Naive thymus-derived CD4-positive, alpha-beta T cell (primary cell): ENCODE data around the gene PLIN4. TPM values are rescaled to one million over a fixed set of nuclear protein-coding genes. Genes with fewer than 3 reads are reported as not detected.

Experiments used
- ATAC-seq: fragments of 150-1000 bp; cut with Tn5 transposase; 2 replicates; pipeline ENCODE4 v1.10.0; 2021; ENCODE audit warnings: mild to moderate bottlenecking, moderate library complexity
- CTCF ChIA-PET: fragments of 350-600 bp; sonication (Branson Sonifier 250); formaldehyde crosslinking; loops from one replicate; lab custom pipeline; 2021; ENCODE audit warnings: antibody characterized with exemption; lab: Charles Lee
- POLR2A ChIA-PET: fragments of 350-600 bp; sonication (Branson Sonifier 250); formaldehyde crosslinking; loops from one replicate; lab custom pipeline; 2021; ENCODE audit warnings: antibody characterized with exemption, inconsistent platforms; lab: Charles Lee
- DNase-seq, 9 donors: peaks; one replicate each; pipeline versions ENCODE4 v3.0.0 to v3.0.0-alpha.2; 2020 to 2022; ENCODE audit warnings: mixed read lengths in 1 of 9
- H3K27ac ChIP-seq: one replicate; pipeline ENCODE4 v1.7.0; 2013; ENCODE audit warnings: mild to moderate bottlenecking, low read depth, low read length, moderate library complexity
- H3K27me3 ChIP-seq, 2 donors: one replicate each; pipeline ENCODE4 v1.7.0; 2013; ENCODE audit warnings: low read length in 2 of 2, mild to moderate bottlenecking in 2 of 2, moderate library complexity in 2 of 2; ENCODE audit not compliant: control insufficient read depth in 2 of 2, insufficient read depth in 2 of 2
- H3K36me3 ChIP-seq, 3 experiments: 1 replicate in 2 of 3; 2 replicates in 1 of 3; pipeline ENCODE4 v1.7.0; 2013; ENCODE audit warnings: low read length in 3 of 3, mild to moderate bottlenecking in 3 of 3, moderate library complexity in 1 of 3; ENCODE audit not compliant: insufficient read depth in 3 of 3, control insufficient read depth in 2 of 3
- H3K4me1 ChIP-seq, 2 donors: one replicate each; pipeline ENCODE4 v1.7.0; 2013; ENCODE audit warnings: low read length in 2 of 2, mild to moderate bottlenecking in 2 of 2, moderate library complexity in 1 of 2; ENCODE audit not compliant: control insufficient read depth in 2 of 2, insufficient read depth in 2 of 2
- H3K4me3 ChIP-seq: 2 replicates; pipeline ENCODE4 v1.7.0; 2013; ENCODE audit warnings: mild to moderate bottlenecking, low read length
- H3K9me3 ChIP-seq, 3 experiments: 1 replicate in 2 of 3; 2 replicates in 1 of 3; pipeline ENCODE4 v1.7.0; 2013; ENCODE audit warnings: low read length in 3 of 3; ENCODE audit not compliant: control insufficient read depth in 2 of 3
- H3K27ac Mint-ChIP-seq, 9 donors: one replicate each; pipeline ENCODE4 v1.8.0; 2020 to 2022; ENCODE audit warnings: mixed read lengths in 9 of 9, mild to moderate bottlenecking in 8 of 9, moderate library complexity in 5 of 9, inconsistent platforms in 2 of 9
- H3K27me3 Mint-ChIP-seq, 5 donors: one replicate each; pipeline ENCODE4 v1.8.0; 2021 to 2022; ENCODE audit warnings: mixed read lengths in 5 of 5, mild to moderate bottlenecking in 1 of 5
- H3K36me3 Mint-ChIP-seq, 5 donors: one replicate each; pipeline ENCODE4 v1.8.0; 2020 to 2022; ENCODE audit warnings: mixed read lengths in 5 of 5, mild to moderate bottlenecking in 3 of 5, inconsistent platforms in 1 of 5
- H3K4me1 Mint-ChIP-seq, 7 donors: one replicate each; pipeline ENCODE4 v1.8.0; 2020 to 2022; ENCODE audit warnings: mixed read lengths in 7 of 7, mild to moderate bottlenecking in 3 of 7, inconsistent platforms in 1 of 7
- H3K4me3 Mint-ChIP-seq, 10 donors: one replicate each; pipeline ENCODE4 v1.8.0; 2020 to 2022; ENCODE audit warnings: mild to moderate bottlenecking in 10 of 10, mixed read lengths in 10 of 10, moderate library complexity in 6 of 10, inconsistent platforms in 2 of 10
- H3K9me3 Mint-ChIP-seq, 11 donors: one replicate each; pipeline ENCODE4 v1.8.0; 2020 to 2022; ENCODE audit warnings: mixed read lengths in 11 of 11, mild to moderate bottlenecking in 4 of 11, inconsistent platforms in 1 of 11, moderate library complexity in 1 of 11
- intact Hi-C, 2 donors: fragments of 100-400 bp; cut with micrococcal nuclease; formaldehyde crosslinking; loops; one replicate each; pipeline ENCODE4 v1.15.1; 2023
- polyA plus RNA-seq, 2 donors: library from polyadenylated mRNA; unstranded; fragments of 300-500 nt; fragmentation: Illumina TruSeq; gene quantifications; one replicate each; pipeline ENCODE4 v1.2.3, GENCODE V29; 2021
- total RNA-seq, 6 experiments: library from RNA in 5 of 6; stranded (reverse) in 5 of 6; gene quantifications; 1 replicate in 5 of 6; 2 replicates in 1 of 6; pipeline ENCODE4 v1.2.3 and lab custom pipeline; 2021 to 2026

The PLIN4 gene
- total and polyA plus RNA-seq, 7 experiments from 2014 or later, result 0.08 to 0.24 (median 0.11) TPM; not detected in 2

GRCh38 chr19:4454747-4455718, 63.3 kb downstream of the PLIN4 start:
- H3K4me3 Mint-ChIP-seq, result peak overlapping the region in 5 of 10 donors; percentile 6 to 98 (median 32)
- intact Hi-C loops, result loop anchor here (5.0 kb wide), 3 partner anchors 182 to 388 kb away; partner anchors contain the start of genes DPP9 (in 1 of the 2), TNFAIP8L1 (in 1 of the 2) and ZBTB7A (in 1 of the 2)
- no peak overlapping the region for H3K27ac ChIP-seq
- no peaks in the 10 kb centered on the region for H3K27me3 ChIP-seq
- peaks cover 9 to 25% (median 16%) of the 10 kb centered on the region in 7 donors for H3K4me1 Mint-ChIP-seq
- CTCF ChIA-PET, result interaction anchor here (0.6 kb wide), 1 partner anchor 458 kb away, joined by 3 read pairs; no protein-coding TSS in a partner anchor
- ATAC-seq (no peak), DNase-seq (no peak)
- peaks cover 0 to 7% (median 4%) of the 10 kb centered on the region in 5 donors for H3K36me3 Mint-ChIP-seq
- no peak overlapping the region for H3K4me3 ChIP-seq
- peaks cover 0 to 4% (median 0%) of the 10 kb centered on the region in 11 donors for H3K9me3 Mint-ChIP-seq
- H3K4me1 ChIP-seq, result peaks cover 10% of the 10 kb centered on the region in 2 donors
- H3K36me3 ChIP-seq, result peaks cover 0 to 49% (median 5%) of the 10 kb centered on the region in 3 experiments
- H3K27ac Mint-ChIP-seq, result peak overlapping the region in 6 of 9 donors; percentile 9 to 97 (median 58)
- no peaks in the 10 kb centered on the region for H3K9me3 ChIP-seq
- no peaks in the 10 kb centered on the region for H3K27me3 Mint-ChIP-seq
- POLR2A ChIA-PET, result interaction anchor here (5.5 kb wide), 1 partner anchor 18 kb away, joined by 41 read pairs; the partner anchor contains the start of gene HDGFL2

GRCh38 chr19:4453232-4454179, 64.8 kb downstream of the PLIN4 start:
- Mint-ChIP-seq H3K36me3 (peaks cover 0 to 11% (median 4%) of the 10 kb centered on the region in 5 donors), H3K9me3 (peaks cover 0 to 4% (median 0%) of the 10 kb centered on the region in 11 donors), H3K27ac (peak overlapping the region in 1 of 9 donors; percentile 14), H3K4me3 (no peak overlapping the region), H3K27me3 (no peaks in the 10 kb centered on the region), H3K4me1 (peaks cover 9 to 25% (median 16%) of the 10 kb centered on the region in 7 donors)
- ATAC-seq, result no peak
- H3K36me3 ChIP-seq, result peaks cover 0 to 64% (median 11%) of the 10 kb centered on the region in 3 experiments
- no peak overlapping the region for H3K27ac ChIP-seq
- CTCF ChIA-PET, result interaction anchor here (0.6 kb wide), 1 partner anchor 187 kb away, joined by 3 read pairs; no protein-coding TSS in a partner anchor
- intact Hi-C loops, result no loop called here
- H3K9me3 ChIP-seq, result no peaks in the 10 kb centered on the region
- no peak overlapping the region for H3K4me3 ChIP-seq
- peaks cover 10% of the 10 kb centered on the region in 2 donors for H3K4me1 ChIP-seq
- POLR2A ChIA-PET, result no interaction called here
- no peaks in the 10 kb centered on the region for H3K27me3 ChIP-seq
- DNase-seq, result no peak

GRCh38 chr19:4452230-4452990, 65.9 kb downstream of the PLIN4 start:
- Mint-ChIP-seq H3K9me3 (no peaks in the 10 kb centered on the region), H3K27me3 (no peaks in the 10 kb centered on the region), H3K27ac (peak overlapping the region in 1 of 9 donors; percentile 14), H3K4me1 (peaks cover 9 to 19% (median 12%) of the 10 kb centered on the region in 7 donors), H3K4me3 (no peak overlapping the region), H3K36me3 (peaks cover 0 to 11% (median 3%) of the 10 kb centered on the region in 5 donors)
- ATAC-seq, result no peak
- Histone ChIP-seq H3K36me3 (peaks cover 0 to 75% (median 21%) of the 10 kb centered on the region in 3 experiments), H3K4me1 (peaks cover 10% of the 10 kb centered on the region in 2 donors), H3K9me3 (no peaks in the 10 kb centered on the region), H3K27ac (no peak overlapping the region), H3K27me3 (no peaks in the 10 kb centered on the region), H3K4me3 (no peak overlapping the region)
- POLR2A ChIA-PET, result no interaction called here
- CTCF ChIA-PET, result no interaction called here
- no peak for DNase-seq
- intact Hi-C loops, result no loop called here

Other genes starting within 250 kb of the PLIN4 start
- gene SHD, start 239.2 kb downstream of the PLIN4 start, total RNA-seq, result 1 to 10 TPM in 1 of 5 experiments, not detected in 4; 2.3 TPM
- not detected for gene SHD, start 239.2 kb downstream of the PLIN4 start, polyA plus RNA-seq
- gene TMIGD2, start 216.1 kb downstream of the PLIN4 start, total RNA-seq, result 10 to 100 TPM; 22.3 to 50.5 (median 40.0) TPM
- gene TMIGD2, start 216.1 kb downstream of the PLIN4 start, polyA plus RNA-seq, result 100 to 1,000 TPM in 1 of 2 donors, 10 to 100 TPM in 1; 99.4 to 107 TPM
- gene FSD1, start 213.9 kb downstream of the PLIN4 start, total RNA-seq, result 10 to 100 TPM in 1 of 5 experiments, 1 to 10 TPM in 4; 1.8 to 18.9 (median 3.4) TPM
- 1 to 10 TPM in 1 of 2 donors, under 1 TPM in 1; 0.95 to 2.0 TPM for gene FSD1, start 213.9 kb downstream of the PLIN4 start, polyA plus RNA-seq
- gene STAP2, start 179.7 kb downstream of the PLIN4 start, total RNA-seq, result 10 to 100 TPM in 1 of 5 experiments, 1 to 10 TPM in 4; 2.6 to 11.8 (median 4.5) TPM
- gene STAP2, start 179.7 kb downstream of the PLIN4 start, polyA plus RNA-seq, result 1 to 10 TPM; 2.4 to 4.9 TPM
- gene MPND, start 174.9 kb downstream of the PLIN4 start, total RNA-seq, result 10 to 100 TPM in 4 of 5 experiments, 1 to 10 TPM in 1; 9.5 to 24.4 (median 20.0) TPM
- gene MPND, start 174.9 kb downstream of the PLIN4 start, polyA plus RNA-seq, result 1 to 10 TPM; 4.0 to 6.7 TPM
- gene SH3GL1, start 117.9 kb downstream of the PLIN4 start, total RNA-seq, result 10 to 100 TPM; 37.1 to 77.0 (median 38.6) TPM
- 10 to 100 TPM; 11.9 to 22.8 TPM for gene SH3GL1, start 117.9 kb downstream of the PLIN4 start, polyA plus RNA-seq
- 10 to 100 TPM; 10.1 to 71.2 (median 14.1) TPM for gene CHAF1A, start 115.8 kb downstream of the PLIN4 start, total RNA-seq
- gene CHAF1A, start 115.8 kb downstream of the PLIN4 start, polyA plus RNA-seq, result 1 to 10 TPM; 3.2 to 5.5 TPM
- gene UBXN6, start 60.7 kb downstream of the PLIN4 start, total RNA-seq, result 10 to 100 TPM; 49.2 to 68.6 (median 53.1) TPM
- gene UBXN6, start 60.7 kb downstream of the PLIN4 start, polyA plus RNA-seq, result 1 to 10 TPM; 5.4 to 7.9 TPM
- 10 to 100 TPM; 25.9 to 64.6 (median 34.6) TPM for gene HDGFL2, start 46.2 kb downstream of the PLIN4 start, total RNA-seq
- 10 to 100 TPM; 14.0 to 31.5 TPM for gene HDGFL2, start 46.2 kb downstream of the PLIN4 start, polyA plus RNA-seq
- gene PLIN5, start 16.7 kb upstream of the PLIN4 start, total RNA-seq, result 1 to 10 TPM in 3 of 5 experiments, under 1 TPM in 1, not detected in 1; 0.24 to 1.9 (median 1.8) TPM
- gene PLIN5, start 16.7 kb upstream of the PLIN4 start, polyA plus RNA-seq, result under 1 TPM; 0.34 to 0.55 TPM
- 1 to 10 TPM in 1 of 5 experiments, under 1 TPM in 2, not detected in 2; 0.34 to 1.6 (median 0.66) TPM for gene LRG1, start 21.6 kb upstream of the PLIN4 start, total RNA-seq
- under 1 TPM in 1 of 2 donors, not detected in 1; 0.06 TPM for gene LRG1, start 21.6 kb upstream of the PLIN4 start, polyA plus RNA-seq
- 1 to 10 TPM in 3 of 5 experiments, under 1 TPM in 2; 0.22 to 2.4 (median 2.1) TPM for gene SEMA6B, start 41.2 kb upstream of the PLIN4 start, total RNA-seq
- gene SEMA6B, start 41.2 kb upstream of the PLIN4 start, polyA plus RNA-seq, result not detected
- 10 to 100 TPM; 11.2 to 22.4 (median 20.6) TPM for gene TNFAIP8L1, start 121.0 kb upstream of the PLIN4 start, total RNA-seq
- gene TNFAIP8L1, start 121.0 kb upstream of the PLIN4 start, polyA plus RNA-seq, result 10 to 100 TPM in 1 of 2 donors, 1 to 10 TPM in 1; 8.0 to 20.5 TPM
- gene MYDGF, start 151.9 kb upstream of the PLIN4 start, total RNA-seq, result 10 to 100 TPM; 28.1 to 81.0 (median 32.1) TPM
- 100 to 1,000 TPM; 101 to 105 TPM for gene MYDGF, start 151.9 kb upstream of the PLIN4 start, polyA plus RNA-seq
- 10 to 100 TPM; 71.2 to 90.7 (median 81.4) TPM for gene DPP9, start 205.4 kb upstream of the PLIN4 start, total RNA-seq
- gene DPP9, start 205.4 kb upstream of the PLIN4 start, polyA plus RNA-seq, result 10 to 100 TPM; 16.4 to 32.9 TPM